ENCODE results near the gene BCL10. TPM values are rescaled to one million over a fixed set of nuclear protein-coding genes. Genes with fewer than 3 reads are reported as not detected.

Gene BCL10
- total RNA-seq, 2 experiments from 2014 or later, result 50.0 to 52.0 TPM

DNA sequence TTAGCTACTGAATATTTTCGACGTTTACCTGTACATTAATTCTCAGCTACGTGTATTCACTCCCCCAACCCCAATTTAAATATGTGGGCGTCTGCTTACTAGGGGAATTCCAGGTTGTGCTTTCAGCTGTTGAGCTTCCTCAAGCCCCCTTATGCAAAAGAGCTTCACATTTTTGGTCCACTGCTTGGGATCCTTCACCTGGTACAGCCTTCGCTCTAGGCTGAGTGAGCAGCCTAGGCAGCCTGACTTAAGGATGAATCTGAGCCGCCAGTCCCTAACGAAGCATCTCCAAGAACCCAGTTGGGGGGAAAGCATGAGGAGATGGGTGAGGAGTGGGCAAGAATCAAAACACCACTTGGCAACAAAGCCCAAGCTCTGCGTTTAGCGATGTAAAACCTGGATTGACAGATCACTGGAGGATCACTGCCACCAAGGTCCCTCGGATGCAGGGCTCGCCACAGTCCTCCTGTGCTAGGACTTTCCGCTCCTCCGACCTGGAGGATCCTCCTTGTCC lies 674 bp downstream of the BCL10 start:
- Histone ChIP-seq H3K4me3 (ENCODE audit: low read length) (peak overlapping the region; percentile 94), H3K36me3 (ENCODE audit: insufficient read depth, low read length) (peaks cover 14% of the 10 kb centered on the region), H3K27ac (ENCODE audit: low read depth in 1 of 2, low read length in 2 of 2) (peak overlapping the region; percentile 90 to 99), H3K9me3 (ENCODE audit: control insufficient read depth in 1 of 2, insufficient read depth in 1 of 2, low read length in 2 of 2) (no peaks in the 10 kb centered on the region), H3K4me1 (ENCODE audit: insufficient read depth, low read length) (peaks cover 28% of the 10 kb centered on the region), H3K27me3 (ENCODE audit: control insufficient read depth in 1 of 2, insufficient read depth in 2 of 2, low read length in 2 of 2) (no peaks in the 10 kb centered on the region)
- peak in 7 of 14 experiments; percentile 5 to 71 (median 15) for DNase-seq
- Mint-ChIP-seq H3K36me3 (ENCODE audit: low read depth) (peaks cover 37% of the 10 kb centered on the region), H3K4me1 (ENCODE audit: low read depth) (peaks cover 63% of the 10 kb centered on the region), H3K27ac (peak overlapping the region; percentile 95), H3K9me3 (no peaks in the 10 kb centered on the region), H3K4me3 (peak overlapping the region; percentile 92), H3K27me3 (no peaks in the 10 kb centered on the region)
- ATAC-seq (ENCODE audit: poor library complexity), result no peak
- ChIA-PET POLR2A (interaction anchor here (0.6 to 3.8 kb wide), 23 partner anchors 7 to 1638 kb away, joined by 3 to 104 read pairs (median 6); partner anchors contain the start of genes C1orf52, CTBS, GNG5 and HS2ST1), CTCF (interaction anchor here (1.1 to 11.2 kb wide), 3 partner anchors 16 to 331 kb away, joined by 5 to 119 read pairs (median 27); partner anchors contain the start of gene C1orf52)
- intact Hi-C loops (cut with DNase I, micrococcal nuclease), result loop anchor here (1.0 to 10.0 kb wide), 11 partner anchors 10 to 771 kb away; partner anchors contain the start of genes CTBS (in 2 of the 2), C1orf52 (in 1 of the 2), GNG5 (in 1 of the 2) and SPATA1 (in 1 of the 2)
- TF ChIP-seq, protein P1, sequence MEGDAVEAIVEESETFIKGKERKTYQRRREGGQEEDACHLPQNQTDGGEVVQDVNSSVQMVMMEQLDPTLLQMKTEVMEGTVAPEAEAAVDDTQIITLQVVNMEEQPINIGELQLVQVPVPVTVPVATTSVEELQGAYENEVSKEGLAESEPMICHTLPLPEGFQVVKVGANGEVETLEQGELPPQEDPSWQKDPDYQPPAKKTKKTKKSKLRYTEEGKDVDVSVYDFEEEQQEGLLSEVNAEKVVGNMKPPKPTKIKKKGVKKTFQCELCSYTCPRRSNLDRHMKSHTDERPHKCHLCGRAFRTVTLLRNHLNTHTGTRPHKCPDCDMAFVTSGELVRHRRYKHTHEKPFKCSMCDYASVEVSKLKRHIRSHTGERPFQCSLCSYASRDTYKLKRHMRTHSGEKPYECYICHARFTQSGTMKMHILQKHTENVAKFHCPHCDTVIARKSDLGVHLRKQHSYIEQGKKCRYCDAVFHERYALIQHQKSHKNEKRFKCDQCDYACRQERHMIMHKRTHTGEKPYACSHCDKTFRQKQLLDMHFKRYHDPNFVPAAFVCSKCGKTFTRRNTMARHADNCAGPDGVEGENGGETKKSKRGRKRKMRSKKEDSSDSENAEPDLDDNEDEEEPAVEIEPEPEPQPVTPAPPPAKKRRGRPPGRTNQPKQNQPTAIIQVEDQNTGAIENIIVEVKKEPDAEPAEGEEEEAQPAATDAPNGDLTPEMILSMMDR (IDR thresholded peaks at IDR 0.05), result no peak

DNA sequence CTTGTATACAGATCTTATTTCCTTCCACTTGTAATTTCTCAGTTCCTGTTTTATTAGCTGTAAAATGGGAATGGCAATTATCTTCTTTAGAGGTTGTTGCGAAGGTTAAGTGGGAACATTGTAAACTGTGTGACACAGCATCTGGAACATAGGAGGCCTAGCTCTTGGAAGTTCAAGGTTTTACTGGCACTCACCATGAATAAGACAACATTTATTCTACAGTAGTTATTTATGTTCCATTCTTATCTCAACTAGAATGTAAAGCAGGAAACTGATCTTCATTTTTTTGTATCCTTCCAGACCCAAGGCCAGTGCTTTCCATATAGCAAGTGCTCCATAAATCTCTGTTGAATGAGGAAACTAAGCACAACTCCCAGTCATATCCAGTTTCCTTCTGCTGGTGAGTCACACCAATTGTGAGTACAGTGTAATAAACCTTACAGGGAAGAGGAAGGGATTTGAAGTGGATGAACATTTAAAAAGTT lies 1.4 kb downstream of the BCL10 start:
- H3K27me3 ChIP-seq (ENCODE audit: control insufficient read depth in 1 of 2, insufficient read depth in 2 of 2, low read length in 2 of 2), result no peaks in the 10 kb centered on the region
- intact Hi-C loops (cut with DNase I, micrococcal nuclease), result loop anchor here (1.0 to 10.0 kb wide), 10 partner anchors 10 to 770 kb away; partner anchors contain the start of genes CTBS (in 2 of the 2), GNG5 (in 1 of the 2), SPATA1 (in 1 of the 2) and SSX2IP (in 1 of the 2)
- no peak for ATAC-seq (ENCODE audit: poor library complexity)
- peaks cover 42% of the 10 kb centered on the region for H3K36me3 Mint-ChIP-seq (ENCODE audit: low read depth)
- H3K9me3 ChIP-seq (ENCODE audit: control insufficient read depth in 1 of 2, insufficient read depth in 1 of 2, low read length in 2 of 2), result no peaks in the 10 kb centered on the region
- TF ChIP-seq, protein P1 (IDR thresholded peaks at IDR 0.05), result no peak
- ChIA-PET POLR2A (interaction anchor here (0.8 to 3.8 kb wide), 8 partner anchors 15 to 1429 kb away, joined by 3 to 104 read pairs (median 16); partner anchors contain the start of genes C1orf52, GNG5, SH3GLB1 and SPATA1), CTCF (interaction anchor here (4.0 to 11.2 kb wide), 2 partner anchors 16 to 330 kb away, joined by 27 to 119 read pairs; partner anchors contain the start of gene C1orf52)
- no peaks in the 10 kb centered on the region for H3K27me3 Mint-ChIP-seq
- H3K4me1 ChIP-seq (ENCODE audit: insufficient read depth, low read length), result peaks cover 28% of the 10 kb centered on the region
- peak overlapping the region; percentile 95 for H3K27ac Mint-ChIP-seq
- peaks cover 66% of the 10 kb centered on the region for H3K4me1 Mint-ChIP-seq (ENCODE audit: low read depth)
- DNase-seq, result peak in 2 of 14 experiments; percentile 33 to 35
- peak overlapping the region; percentile 94 for H3K4me3 ChIP-seq (ENCODE audit: low read length)
- no peaks in the 10 kb centered on the region for H3K9me3 Mint-ChIP-seq
- peak overlapping the region; percentile 92 for H3K4me3 Mint-ChIP-seq
- no peak overlapping the region for H3K27ac ChIP-seq (ENCODE audit: low read depth in 1 of 2, low read length in 2 of 2)
- H3K36me3 ChIP-seq (ENCODE audit: insufficient read depth, low read length), result peaks cover 22% of the 10 kb centered on the region

DNA sequence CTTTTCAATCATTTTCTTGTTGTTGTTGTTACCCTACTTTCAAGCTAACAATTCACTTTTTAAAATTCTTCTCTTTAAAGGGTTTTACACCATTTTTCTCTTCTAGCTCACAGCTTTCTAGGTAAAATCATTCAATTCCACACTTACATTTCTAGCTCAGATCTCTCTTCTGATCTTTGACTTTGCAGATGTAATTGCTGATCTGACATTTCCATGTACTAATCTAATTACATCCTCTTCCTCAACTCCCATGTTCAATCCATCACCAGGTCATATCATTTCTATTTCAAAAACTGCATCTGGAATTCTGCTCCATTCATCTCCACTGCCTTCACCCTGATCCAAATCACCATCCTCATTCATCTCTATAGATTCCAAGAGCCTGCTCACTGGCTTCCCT lies 3.0 kb downstream of the BCL10 start:
- intact Hi-C loops (cut with DNase I, micrococcal nuclease), result loop anchor here in 1 of 2 experiments (10.0 kb wide), 3 partner anchors 431 to 769 kb away; partner anchors contain the start of genes CTBS, GNG5, SPATA1 and ZNHIT6
- H3K27ac ChIP-seq (ENCODE audit: low read depth in 1 of 2, low read length in 2 of 2), result no peak overlapping the region
- no peaks in the 10 kb centered on the region for H3K9me3 Mint-ChIP-seq
- ChIA-PET POLR2A (interaction anchor here (3.2 kb wide), 1 partner anchor 14 kb away, joined by 13 read pairs; the partner anchor contains the start of gene C1orf52), CTCF (interaction anchor here (0.8 to 11.2 kb wide), 4 partner anchors 8 to 329 kb away, joined by 3 to 119 read pairs (median 11); partner anchors contain the start of gene C1orf52)
- H3K27me3 Mint-ChIP-seq, result no peaks in the 10 kb centered on the region
- H3K27me3 ChIP-seq (ENCODE audit: control insufficient read depth in 1 of 2, insufficient read depth in 2 of 2, low read length in 2 of 2), result no peaks in the 10 kb centered on the region
- H3K36me3 Mint-ChIP-seq (ENCODE audit: low read depth), result peaks cover 55% of the 10 kb centered on the region
- H3K27ac Mint-ChIP-seq, result peak overlapping the region; percentile 95
- TF ChIP-seq, protein P1 (IDR thresholded peaks at IDR 0.05), result no peak
- no peak for DNase-seq
- H3K4me3 Mint-ChIP-seq, result peak overlapping the region; percentile 30
- peaks cover 37% of the 10 kb centered on the region for H3K36me3 ChIP-seq (ENCODE audit: insufficient read depth, low read length)
- peaks cover 23% of the 10 kb centered on the region for H3K4me1 ChIP-seq (ENCODE audit: insufficient read depth, low read length)
- peaks cover 62% of the 10 kb centered on the region for H3K4me1 Mint-ChIP-seq (ENCODE audit: low read depth)
- H3K9me3 ChIP-seq (ENCODE audit: control insufficient read depth in 1 of 2, insufficient read depth in 1 of 2, low read length in 2 of 2), result no peaks in the 10 kb centered on the region
- no peak overlapping the region for H3K4me3 ChIP-seq (ENCODE audit: low read length)
- ATAC-seq (ENCODE audit: poor library complexity), result no peak
